ENCODE measurements around the gene COL4A1.

DNA sequence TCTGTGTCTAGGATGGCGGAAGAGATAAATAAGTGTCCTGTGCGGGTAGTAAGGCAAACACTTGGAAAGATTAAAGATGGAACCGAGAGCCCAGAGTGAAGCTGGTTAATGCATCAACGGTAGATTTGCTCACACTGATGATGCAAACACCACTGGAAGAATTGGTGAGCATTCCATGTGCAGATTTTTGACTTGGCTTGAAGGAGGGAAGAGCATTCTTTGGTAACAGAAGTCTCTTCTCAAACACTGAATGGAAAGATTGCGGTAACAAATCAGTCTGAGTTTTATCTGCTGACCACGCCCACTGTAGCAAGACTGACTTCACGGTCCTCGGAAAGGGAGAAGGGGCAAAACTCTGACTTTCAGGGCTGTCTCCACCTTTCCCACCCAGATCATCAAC is 112.5 kb downstream of the COL4A1 start:
- TF ChIP-seq, protein P1, sequence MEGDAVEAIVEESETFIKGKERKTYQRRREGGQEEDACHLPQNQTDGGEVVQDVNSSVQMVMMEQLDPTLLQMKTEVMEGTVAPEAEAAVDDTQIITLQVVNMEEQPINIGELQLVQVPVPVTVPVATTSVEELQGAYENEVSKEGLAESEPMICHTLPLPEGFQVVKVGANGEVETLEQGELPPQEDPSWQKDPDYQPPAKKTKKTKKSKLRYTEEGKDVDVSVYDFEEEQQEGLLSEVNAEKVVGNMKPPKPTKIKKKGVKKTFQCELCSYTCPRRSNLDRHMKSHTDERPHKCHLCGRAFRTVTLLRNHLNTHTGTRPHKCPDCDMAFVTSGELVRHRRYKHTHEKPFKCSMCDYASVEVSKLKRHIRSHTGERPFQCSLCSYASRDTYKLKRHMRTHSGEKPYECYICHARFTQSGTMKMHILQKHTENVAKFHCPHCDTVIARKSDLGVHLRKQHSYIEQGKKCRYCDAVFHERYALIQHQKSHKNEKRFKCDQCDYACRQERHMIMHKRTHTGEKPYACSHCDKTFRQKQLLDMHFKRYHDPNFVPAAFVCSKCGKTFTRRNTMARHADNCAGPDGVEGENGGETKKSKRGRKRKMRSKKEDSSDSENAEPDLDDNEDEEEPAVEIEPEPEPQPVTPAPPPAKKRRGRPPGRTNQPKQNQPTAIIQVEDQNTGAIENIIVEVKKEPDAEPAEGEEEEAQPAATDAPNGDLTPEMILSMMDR (IDR thresholded peaks at IDR 0.05) = no peak
- TF ChIP-seq POLR2A (IDR thresholded peaks at IDR 0.05) = no peak
